Neural crest cell (in vitro differentiated cells): ENCODE results near the gene PHOX2A. TPM values are rescaled to one million over a fixed set of nuclear protein-coding genes. Genes with fewer than 3 reads are reported as not detected.

ENCODE experiments used
- DNase-seq: peaks from one replicate; pipeline ENCODE4 v3.0.0; 2021; ENCODE audit warnings: low read depth, mixed read lengths, low spot score
- H3K27ac Mint-ChIP-seq: one replicate; pipeline ENCODE4 v1.8.0; 2021; ENCODE audit warnings: mild to moderate bottlenecking, mixed read lengths; ENCODE audit not compliant: unreplicated experiment
- H3K27me3 Mint-ChIP-seq: 2 replicates; pipeline ENCODE4 v1.8.0; 2021; ENCODE audit warnings: low read depth, mild to moderate bottlenecking, mixed read lengths
- H3K36me3 Mint-ChIP-seq: 2 replicates; pipeline ENCODE4 v1.8.0; 2021; ENCODE audit warnings: low read depth, mild to moderate bottlenecking, mixed read lengths
- H3K4me1 Mint-ChIP-seq: 2 replicates; pipeline ENCODE4 v1.8.0; 2021; ENCODE audit warnings: mixed read lengths
- H3K4me3 Mint-ChIP-seq: one replicate; pipeline ENCODE4 v1.8.0; 2021; ENCODE audit warnings: mild to moderate bottlenecking, mixed read lengths
- H3K9me3 Mint-ChIP-seq: 2 replicates; pipeline ENCODE4 v1.8.0; 2021; ENCODE audit warnings: mixed read lengths
- CTCF ChIP-seq: fragments of 200-600 bp; sonication (generic); conservative IDR thresholded peaks from 2 replicates; pipeline ENCODE4 v1.5.0; 2021; ENCODE audit warnings: antibody characterized with exemption, mild to moderate bottlenecking
- total RNA-seq: library from RNA; stranded (reverse); gene quantifications from 2 replicates; pipeline ENCODE4 v1.2.1, GENCODE V29; 2021

Gene PHOX2A
- total RNA-seq, 1 donor from 2014 or later, result 5.6 TPM

- H3K4me1 Mint-ChIP-seq, result peaks cover 27% of the 10 kb centered on the region
- no peak for DNase-seq
- H3K27me3 Mint-ChIP-seq, result peaks cover 2% of the 10 kb centered on the region
- peak overlapping the region; percentile 9 for H3K4me3 Mint-ChIP-seq
- no peaks in the 10 kb centered on the region for H3K9me3 Mint-ChIP-seq
- TF ChIP-seq CTCF, result no peak
- no peak overlapping the region for H3K27ac Mint-ChIP-seq
- peaks cover 12% of the 10 kb centered on the region for H3K36me3 Mint-ChIP-seq
These were observed 13.8 kb downstream of the PHOX2A start for GRCh38 chr11:72229925-72230763.

GRCh38 chr11:72229336-72229924, 14.5 kb downstream of the PHOX2A start:
- Mint-ChIP-seq H3K4me3 (peak overlapping the region; percentile 67), H3K9me3 (no peaks in the 10 kb centered on the region), H3K27ac (no peak overlapping the region), H3K27me3 (no peaks in the 10 kb centered on the region), H3K36me3 (peaks cover 12% of the 10 kb centered on the region), H3K4me1 (peaks cover 23% of the 10 kb centered on the region)
- no peak for DNase-seq
- no peak for TF ChIP-seq CTCF

GRCh38 chr11:72228844-72229231, 15.1 kb downstream of the PHOX2A start:
- Mint-ChIP-seq H3K36me3 (peaks cover 12% of the 10 kb centered on the region), H3K4me1 (peaks cover 21% of the 10 kb centered on the region), H3K27me3 (no peaks in the 10 kb centered on the region), H3K4me3 (peak overlapping the region; percentile 67), H3K9me3 (no peaks in the 10 kb centered on the region), H3K27ac (no peak overlapping the region)
- no peak for DNase-seq
- TF ChIP-seq CTCF, result no peak

- Mint-ChIP-seq H3K36me3 (peaks cover 9% of the 10 kb centered on the region), H3K27ac (no peak overlapping the region), H3K4me3 (peak overlapping the region; percentile 67), H3K27me3 (no peaks in the 10 kb centered on the region), H3K4me1 (peaks cover 21% of the 10 kb centered on the region), H3K9me3 (no peaks in the 10 kb centered on the region)
- DNase-seq, result no peak
- no peak for TF ChIP-seq CTCF
These were observed 15.6 kb downstream of the PHOX2A start for GRCh38 chr11:72228229-72228843.

- DNase-seq, result no peak
- H3K27me3 Mint-ChIP-seq, result no peaks in the 10 kb centered on the region
- peaks cover 26% of the 10 kb centered on the region for H3K4me1 Mint-ChIP-seq
- H3K9me3 Mint-ChIP-seq, result no peaks in the 10 kb centered on the region
- H3K4me3 Mint-ChIP-seq, result peak overlapping the region; percentile 96
- H3K36me3 Mint-ChIP-seq, result peaks cover 9% of the 10 kb centered on the region
- TF ChIP-seq CTCF, result no peak
- H3K27ac Mint-ChIP-seq, result no peak overlapping the region
These were observed 16.4 kb downstream of the PHOX2A start for GRCh38 chr11:72227316-72228228.
